SHP77 treated with DMSO at 0.1 percent for 48 hours (cell line): Measurements from ENCODE around the gene SLC1A2.
A peak's percentile ranks its signal among the peaks of the same experiment; 100 is the strongest.
"Not testable (repeated sequence)": the region's sequence is repeated elsewhere in the genome, so short reads cannot be mapped to it uniquely, and the experiment has no call there.

Experiments used
- DNase-seq: peaks from one replicate; lab custom pipeline; 2025; lab: John Stamatoyannopoulos, UW

Gene SLC1A2

GRCh38 chr11:35241083-35241482, 178.3 kb downstream of the SLC1A2 start:
- no peak for DNase-seq

DNA sequence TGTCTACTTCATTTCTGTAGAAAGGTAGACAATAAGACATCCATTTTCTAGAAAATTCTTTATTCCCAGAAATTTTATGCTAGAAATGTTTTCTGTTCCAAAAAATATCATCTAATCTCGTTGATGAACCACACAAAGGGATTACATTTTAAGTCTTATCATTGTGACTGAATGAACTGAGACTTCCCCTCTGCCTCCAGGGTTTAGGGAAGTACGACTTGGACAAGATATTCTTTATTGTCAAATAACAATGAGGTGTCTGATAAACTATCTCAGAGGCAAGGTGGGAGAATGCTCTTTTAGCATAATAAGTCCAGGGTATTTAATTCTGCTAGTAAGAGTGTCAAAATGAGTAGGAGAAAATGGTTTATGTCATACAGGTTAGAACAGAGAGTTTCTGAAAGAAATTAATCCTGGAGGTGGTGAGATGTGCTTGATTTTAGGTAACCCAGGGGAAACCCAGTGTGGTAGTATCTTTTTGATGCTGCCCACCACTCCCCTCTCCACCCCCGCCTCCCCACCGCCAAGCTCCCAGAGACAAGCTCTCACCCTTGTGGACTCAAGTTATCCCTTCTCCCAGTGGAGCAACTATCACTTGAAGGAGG, 179.8 kb downstream of the SLC1A2 start:
- no peak for DNase-seq

GRCh38 chr11:35238882-35239281, 180.5 kb downstream of the SLC1A2 start:
- DNase-seq = no peak

DNA sequence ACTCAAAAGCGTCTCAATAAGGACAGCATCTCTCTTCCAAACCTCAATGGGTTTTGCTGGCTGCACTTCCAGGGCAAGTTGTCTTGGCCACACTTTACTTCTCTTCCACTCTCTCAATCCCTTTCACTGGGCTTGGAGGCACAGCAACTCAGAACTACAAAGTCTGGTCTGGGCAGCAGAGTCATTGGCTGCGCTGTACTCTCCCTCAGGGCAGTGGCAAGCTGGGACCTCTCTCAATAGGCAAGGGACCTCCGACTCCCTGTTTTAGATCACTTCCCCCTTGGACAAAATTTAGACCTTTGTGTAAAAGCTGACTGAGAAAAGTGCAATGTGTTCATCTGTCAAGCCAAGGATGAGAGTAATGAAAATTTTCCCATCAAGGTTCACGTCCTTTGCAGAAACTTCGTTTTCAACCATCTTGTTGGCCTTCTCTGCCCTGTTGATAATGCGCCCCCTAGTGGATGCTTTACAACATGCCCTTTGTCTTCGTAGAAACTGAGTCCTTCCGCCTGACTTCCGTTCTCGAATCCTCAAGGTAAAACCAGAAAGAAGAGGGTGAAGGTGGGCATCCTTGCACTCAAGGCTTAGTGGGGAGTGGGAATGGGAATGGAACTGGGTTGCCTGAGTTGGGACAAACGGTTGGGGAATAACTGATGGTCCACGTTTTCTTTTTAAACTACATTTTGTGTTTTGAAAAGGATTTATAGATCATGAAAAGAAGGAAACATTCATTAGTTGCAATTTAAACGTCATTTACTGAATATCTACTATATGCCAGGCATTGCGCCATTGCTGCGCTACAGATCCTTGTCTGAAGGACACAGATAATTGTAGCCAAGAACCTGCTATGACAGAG, 181.3 kb downstream of the SLC1A2 start:
- DNase-seq = peak; percentile 14

DNA sequence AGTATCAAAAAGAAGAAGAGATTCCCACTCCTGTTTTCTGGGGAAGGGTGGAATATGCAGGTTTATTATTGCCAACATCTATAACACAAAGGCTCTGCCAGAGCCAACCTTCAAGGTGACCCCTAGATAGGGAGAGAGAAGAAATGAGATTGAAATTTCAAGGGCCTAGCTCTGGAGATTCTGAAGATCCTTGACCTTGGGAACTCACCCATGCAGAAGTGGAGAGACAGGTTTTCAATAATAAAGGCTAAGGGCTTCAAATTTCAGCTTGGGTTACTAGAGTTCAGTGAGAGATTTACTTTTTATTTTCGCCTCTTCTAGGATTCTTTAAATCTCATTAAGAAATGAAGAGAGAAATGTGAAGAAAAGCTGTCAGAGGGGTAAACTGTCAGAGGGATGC, 182.0 kb downstream of the SLC1A2 start:
- DNase-seq = no peak

DNA sequence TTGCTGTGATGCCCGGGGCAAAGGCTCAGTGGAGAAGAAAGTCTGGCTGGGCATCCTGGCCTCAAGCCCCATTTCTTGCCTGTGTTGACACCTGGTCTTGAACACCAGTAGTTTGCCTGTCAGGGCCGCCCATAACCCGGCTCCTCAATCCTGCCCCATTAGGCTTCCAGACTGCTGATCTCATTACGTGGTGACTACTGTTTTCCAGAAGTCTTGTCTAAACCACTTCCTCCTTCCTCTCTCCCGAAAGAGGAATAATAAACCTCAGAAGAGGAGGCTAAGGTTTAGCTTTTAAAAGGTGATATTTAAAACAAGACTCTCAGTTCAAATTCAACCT, 182.7 kb downstream of the SLC1A2 start:
- no peak for DNase-seq

GRCh38 chr11:35235936-35236666, 183.3 kb downstream of the SLC1A2 start:
- DNase-seq = no peak

DNA sequence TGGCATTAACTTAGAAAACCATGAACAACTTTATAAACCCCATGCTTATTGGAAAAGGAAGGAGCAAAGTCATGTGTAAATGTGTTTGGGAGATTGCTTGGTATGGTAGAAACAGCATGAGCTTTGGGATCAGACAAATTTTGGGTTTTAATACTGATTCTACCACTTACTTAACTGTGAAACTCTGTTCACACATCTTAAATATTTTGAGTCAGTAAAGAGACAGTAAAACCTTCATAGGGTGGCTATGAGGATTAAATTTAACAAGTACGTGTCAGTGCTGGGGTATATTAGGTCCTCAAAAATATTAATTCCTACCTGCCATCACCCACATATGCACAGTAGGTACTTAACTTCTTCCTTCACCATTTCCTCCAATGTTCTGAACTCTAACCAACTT, 183.9 kb downstream of the SLC1A2 start:
- DNase-seq = no peak

GRCh38 chr11:35235157-35235468, 184.2 kb downstream of the SLC1A2 start:
- DNase-seq = no peak

GRCh38 chr11:35234460-35235156, 184.8 kb downstream of the SLC1A2 start:
- DNase-seq = no peak

DNA sequence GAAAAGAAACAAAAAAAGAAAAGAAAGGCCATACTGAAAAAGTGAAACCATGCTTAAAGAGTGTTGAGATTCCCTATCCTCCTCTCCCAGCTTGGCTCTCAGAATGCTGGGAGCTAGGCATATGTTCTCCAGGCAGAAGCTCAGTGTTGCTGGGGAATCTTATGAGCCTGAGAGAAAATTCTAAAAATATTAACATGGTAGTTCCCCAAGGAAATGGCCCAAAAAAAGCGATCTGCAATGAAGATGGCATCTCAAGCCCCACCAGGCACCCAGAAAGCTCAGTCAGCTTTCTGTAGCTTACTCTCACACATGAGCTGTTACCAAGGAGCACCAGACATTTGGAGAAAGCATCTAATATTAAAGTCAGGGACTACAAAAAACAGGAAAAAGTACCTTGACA, 185.8 kb downstream of the SLC1A2 start:
- no peak for DNase-seq

DNA sequence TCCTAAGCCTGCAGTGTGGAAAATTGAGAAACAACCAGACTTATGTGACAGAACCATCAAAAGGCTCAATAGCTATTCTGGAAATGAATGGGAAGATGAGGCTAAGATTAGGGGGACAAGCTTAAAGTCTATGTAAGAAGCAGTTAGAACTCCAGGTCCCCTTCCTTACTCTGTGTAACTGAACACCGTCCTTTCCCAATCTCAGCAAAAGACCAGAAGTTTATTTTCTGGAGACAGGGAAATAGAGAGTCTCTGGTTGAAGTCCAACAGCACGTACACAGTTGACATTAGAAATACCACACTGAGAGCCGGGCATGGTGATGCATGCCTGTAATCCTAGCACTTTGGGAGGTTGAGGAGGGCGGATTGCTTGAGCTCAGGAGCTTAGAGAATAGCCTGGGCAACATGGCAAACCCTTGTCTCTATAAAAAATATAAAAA, 186.4 kb downstream of the SLC1A2 start:
- DNase-seq = no peak

- no peak for DNase-seq
Measured at GRCh38 chr11:35231076-35231860, 188.1 kb downstream of the SLC1A2 start.

GRCh38 chr11:35230388-35230787, 189.0 kb downstream of the SLC1A2 start:
- no peak for DNase-seq

DNA sequence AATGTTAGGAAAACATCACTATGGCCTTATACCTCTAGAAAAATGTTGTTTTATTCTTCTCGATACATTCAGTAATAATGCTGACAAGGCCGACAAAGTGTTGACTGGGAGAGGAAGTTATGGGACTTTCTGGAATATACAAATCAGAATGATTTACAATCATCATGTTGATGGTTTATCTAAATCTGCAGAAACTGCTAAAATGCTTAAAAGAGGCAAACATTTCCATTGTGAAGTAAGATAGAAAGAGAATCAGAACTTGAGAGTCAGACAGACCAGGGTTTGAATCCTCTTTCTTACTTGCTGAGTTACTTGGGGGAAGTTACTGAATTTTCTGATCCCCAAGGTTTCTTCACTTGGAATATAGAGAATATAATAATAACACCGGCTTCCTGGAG, 191.0 kb downstream of the SLC1A2 start:
- no peak for DNase-seq

DNA sequence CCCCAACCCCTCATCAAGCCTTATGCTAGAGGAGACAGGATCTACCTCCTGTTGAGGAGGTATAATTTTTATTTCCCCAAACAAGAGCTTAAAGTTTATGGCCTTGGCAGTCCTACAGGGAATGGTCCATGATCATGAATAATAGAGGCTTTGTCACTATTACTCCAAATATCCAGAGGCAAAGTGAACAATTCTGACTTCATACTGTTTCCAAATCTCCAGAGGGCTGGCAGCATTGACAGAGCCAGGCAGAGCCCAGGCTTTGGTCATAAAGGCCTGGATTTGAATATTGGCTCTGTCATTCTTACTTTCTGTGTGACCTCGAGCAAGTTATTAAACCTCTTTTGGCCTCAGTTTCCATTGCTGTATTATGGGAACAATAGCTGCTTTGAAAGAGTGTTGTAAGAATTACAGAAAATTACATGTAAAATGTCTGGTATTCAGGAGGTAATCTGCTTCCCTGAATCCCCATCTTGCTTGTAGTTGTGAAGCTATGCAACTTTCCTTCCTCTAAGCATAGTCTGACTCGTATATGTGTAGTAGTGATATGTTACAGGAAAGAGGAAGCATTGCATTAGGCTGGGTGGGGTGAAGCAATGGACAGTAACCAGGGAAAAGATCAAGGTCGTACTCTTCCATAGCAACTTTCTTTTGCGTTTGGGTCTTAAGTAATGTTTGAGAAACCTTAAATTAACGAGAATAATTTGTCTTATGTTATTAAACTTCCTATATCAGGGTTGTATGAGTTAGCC, 191.6 kb downstream of the SLC1A2 start:
- DNase-seq = no peak

GRCh38 chr11:35226756-35227155, 192.6 kb downstream of the SLC1A2 start:
- not testable (repeated sequence) for DNase-seq

GRCh38 chr11:35225946-35226520, 193.3 kb downstream of the SLC1A2 start:
- no peak for DNase-seq

- no peak for DNase-seq
Measured at GRCh38 chr11:35223991-35224390, 195.4 kb downstream of the SLC1A2 start.

- no peak for DNase-seq
Measured at GRCh38 chr11:35223371-35223796, 196.0 kb downstream of the SLC1A2 start.

- DNase-seq = no peak
Measured at GRCh38 chr11:35218956-35219355, 200.4 kb downstream of the SLC1A2 start.
